Panc1 (cell line): ENCODE measurements around the gene ACSM6. TPM values are rescaled to one million over a fixed set of nuclear protein-coding genes. Genes with fewer than 3 reads are reported as not detected.

Experiments used
- ATAC-seq: fragments of 200-7000 bp; cut with Tn5 transposase; 2 replicates; pipeline ENCODE4 v1.9.1; 2020; ENCODE audit warnings: mild to moderate bottlenecking, moderate library complexity
- BruUV-seq: library from RNA; stranded (reverse); fragments of 400-500 nt; replicated peaks from 2 replicates; lab custom pipeline; 2021; lab: Mats Ljungman, UMichigan
- CTCF ChIA-PET: fragments of 300-600 bp; sonication (Branson Sonifier 250); formaldehyde crosslinking; loops from one replicate; lab custom pipeline; 2022; ENCODE audit warnings: antibody characterized with exemption; lab: Charles Lee
- POLR2A ChIA-PET: fragments of 300-600 bp; sonication (Branson Sonifier 250); formaldehyde crosslinking; loops from one replicate; lab custom pipeline; 2022; ENCODE audit warnings: antibody characterized with exemption; lab: Charles Lee
- DNase-seq: peaks from one replicate; pipeline ENCODE4 v3.0.0-alpha.2; 2010; ENCODE audit warnings: low read depth, low spot score
- H3K27ac ChIP-seq: 2 replicates; pipeline ENCODE4 v1.5.1; 2011; ENCODE audit warnings: mild to moderate bottlenecking, low read length, inconsistent platforms
- H3K27me3 ChIP-seq: fragments of 200-500 bp; sonication (Bioruptor generic); 2 replicates; pipeline ENCODE4 v1.6.0; 2014; ENCODE audit warnings: low read length, inconsistent platforms; ENCODE audit not compliant: control insufficient read depth, insufficient read depth
- H3K36me3 ChIP-seq: fragments of 200-500 bp; sonication (Bioruptor generic); 2 replicates; pipeline ENCODE4 v1.5.1; 2014; ENCODE audit warnings: inconsistent platforms, mild to moderate bottlenecking, low read length, moderate library complexity; ENCODE audit not compliant: control insufficient read depth, insufficient read depth
- H3K4me1 ChIP-seq: 2 replicates; pipeline ENCODE4 v1.5.1; 2011; ENCODE audit warnings: inconsistent platforms, mild to moderate bottlenecking, low read length, moderate library complexity; ENCODE audit not compliant: control insufficient read depth, insufficient read depth
- H3K4me3 ChIP-seq, 2 experiments: 2 replicates each; pipeline ENCODE4 v1.5.1; 2011 to 2012; ENCODE audit warnings: low read depth in 2 of 2, low read length in 2 of 2, mild to moderate bottlenecking in 2 of 2, inconsistent platforms in 1 of 2, moderate library complexity in 1 of 2
- H3K9me3 ChIP-seq: fragments of 200-500 bp; sonication (Bioruptor generic); 2 replicates; pipeline ENCODE4 v1.5.1; 2014; ENCODE audit warnings: low read depth, mild to moderate bottlenecking, inconsistent platforms, low read length, moderate library complexity; ENCODE audit not compliant: control insufficient read depth, insufficient read depth
- CTCF ChIP-seq: fragments of 450-650 bp; IDR thresholded peaks from 2 replicates; pipeline ENCODE4 v1.5.1; 2017; ENCODE audit warnings: mild to moderate bottlenecking
- POLR2AphosphoS5 ChIP-seq: IDR thresholded peaks from 2 replicates; pipeline ENCODE4 v1.6.1; 2012; ENCODE audit warnings: mild to moderate bottlenecking, low read depth, low read length, moderate library complexity
- REST ChIP-seq, 2 experiments: IDR thresholded peaks; 2 replicates each; pipeline ENCODE4 v1.6.1; 2011 to 2012; ENCODE audit warnings: low read depth in 2 of 2, control low read depth in 1 of 2, low read length in 1 of 2, mild to moderate bottlenecking in 1 of 2, moderate library complexity in 1 of 2; ENCODE audit not compliant: insufficient read depth in 1 of 2
- SIN3A ChIP-seq: IDR thresholded peaks from 2 replicates; pipeline ENCODE4 v1.6.1; 2012; ENCODE audit warnings: low read depth, mild to moderate bottlenecking, low read length, moderate library complexity, borderline replicate concordance; ENCODE audit not compliant: insufficient read depth
- TCF7L2 ChIP-seq: IDR thresholded peaks from 2 replicates; pipeline ENCODE4 v1.6.1; 2011; ENCODE audit warnings: mild to moderate bottlenecking, low read depth, low read length, inconsistent platforms
- in situ Hi-C: cut with HindIII; loops from 2 replicates; pipeline ENCODE4 v1.10.0; 2016; ENCODE audit warnings: low sequenced_read_pairs, low pct_unique_long_range_greater_than_20kb
- intact Hi-C: fragments of 100-400 bp; cut with micrococcal nuclease; formaldehyde crosslinking; loops from one replicate; pipeline ENCODE4 v1.10.0; 2022; ENCODE audit not compliant: unreplicated experiment
- total RNA-seq: library from RNA; stranded (reverse); gene quantifications from one replicate; pipeline ENCODE4 v1.2.1, GENCODE V29; 2021; ENCODE audit not compliant: unreplicated experiment

The ACSM6 gene
- total RNA-seq, 1 experiment from 2014 or later = not detected

- no peaks in the 10 kb centered on the region; the same call in 1 of the 2 replicates for H3K4me1 ChIP-seq
- no peaks in the 10 kb centered on the region for H3K36me3 ChIP-seq
- ATAC-seq (no peak), DNase-seq (no peak)
- in situ Hi-C loops (no loop called here), intact Hi-C loops (no loop called here)
- BruUV-seq = no TSS peak
- peak overlapping the region; percentile 67; the same call in 1 of the 2 replicates for H3K27ac ChIP-seq
- H3K4me3 ChIP-seq = no peak overlapping the region
- TF ChIP-seq CTCF (no peak), REST (IDR thresholded peaks at IDR 0.05; ENCODE audit: insufficient read depth in 1 of 2, low read depth in 2 of 2, low read length in 1 of 2) (no peak), TCF7L2 (no peak), POLR2AphosphoS5 (no peak), SIN3A (no peak)
- ChIA-PET CTCF (no interaction called here), POLR2A (no interaction called here)
- H3K9me3 ChIP-seq = peaks cover 7% of the 10 kb centered on the region; the same call in 1 of the 2 replicates
- no peaks in the 10 kb centered on the region for H3K27me3 ChIP-seq
Measured at GRCh38 chr10:95220539-95220938, 26.5 kb downstream of the ACSM6 start.

GRCh38 chr10:95221124-95221523, 27.1 kb downstream of the ACSM6 start:
- no peaks in the 10 kb centered on the region for H3K36me3 ChIP-seq
- no peak for TF ChIP-seq POLR2AphosphoS5
- intact Hi-C loops (no loop called here), in situ Hi-C loops (no loop called here)
- no peak for DNase-seq
- no peak overlapping the region for H3K4me3 ChIP-seq
- peak; percentile 83 for ATAC-seq
- ChIA-PET CTCF (no interaction called here), POLR2A (no interaction called here)
- H3K9me3 ChIP-seq = peaks cover 7% of the 10 kb centered on the region; the same call in 1 of the 2 replicates
- no peaks in the 10 kb centered on the region; the same call in 1 of the 2 replicates for H3K4me1 ChIP-seq
- H3K27me3 ChIP-seq = no peaks in the 10 kb centered on the region
- BruUV-seq = no TSS peak
- H3K27ac ChIP-seq = peak overlapping the region; percentile 48; the same call in 1 of the 2 replicates

- ATAC-seq (no peak), DNase-seq (no peak)
- H3K4me3 ChIP-seq = no peak overlapping the region
- in situ Hi-C loops = no loop called here
- peak overlapping the region; percentile 6; the same call in 1 of the 2 replicates for H3K27ac ChIP-seq
- peaks cover 7% of the 10 kb centered on the region; the same call in 1 of the 2 replicates for H3K9me3 ChIP-seq
- H3K27me3 ChIP-seq = no peaks in the 10 kb centered on the region
- TF ChIP-seq POLR2AphosphoS5 (no peak), TCF7L2 (no peak), REST (IDR thresholded peaks at IDR 0.05; ENCODE audit: insufficient read depth in 1 of 2, low read depth in 2 of 2, low read length in 1 of 2) (no peak), SIN3A (no peak), CTCF (0 out of 2 replicates have a peak, but pooled peaks have one; percentile 24)
- CTCF ChIA-PET = no interaction called here
- no TSS peak for BruUV-seq
- intact Hi-C loops = no loop called here
- H3K36me3 ChIP-seq = no peaks in the 10 kb centered on the region
- POLR2A ChIA-PET = interaction anchor here (0.6 kb wide), 1 partner anchor 318 kb away, joined by 3 read pairs; no protein-coding TSS in a partner anchor
- H3K4me1 ChIP-seq = peaks cover 17% of the 10 kb centered on the region
Measured at GRCh38 chr10:95225136-95225535, 31.1 kb downstream of the ACSM6 start.
